ENCODE results near the gene EXOC4.

Gene EXOC4

DNA sequence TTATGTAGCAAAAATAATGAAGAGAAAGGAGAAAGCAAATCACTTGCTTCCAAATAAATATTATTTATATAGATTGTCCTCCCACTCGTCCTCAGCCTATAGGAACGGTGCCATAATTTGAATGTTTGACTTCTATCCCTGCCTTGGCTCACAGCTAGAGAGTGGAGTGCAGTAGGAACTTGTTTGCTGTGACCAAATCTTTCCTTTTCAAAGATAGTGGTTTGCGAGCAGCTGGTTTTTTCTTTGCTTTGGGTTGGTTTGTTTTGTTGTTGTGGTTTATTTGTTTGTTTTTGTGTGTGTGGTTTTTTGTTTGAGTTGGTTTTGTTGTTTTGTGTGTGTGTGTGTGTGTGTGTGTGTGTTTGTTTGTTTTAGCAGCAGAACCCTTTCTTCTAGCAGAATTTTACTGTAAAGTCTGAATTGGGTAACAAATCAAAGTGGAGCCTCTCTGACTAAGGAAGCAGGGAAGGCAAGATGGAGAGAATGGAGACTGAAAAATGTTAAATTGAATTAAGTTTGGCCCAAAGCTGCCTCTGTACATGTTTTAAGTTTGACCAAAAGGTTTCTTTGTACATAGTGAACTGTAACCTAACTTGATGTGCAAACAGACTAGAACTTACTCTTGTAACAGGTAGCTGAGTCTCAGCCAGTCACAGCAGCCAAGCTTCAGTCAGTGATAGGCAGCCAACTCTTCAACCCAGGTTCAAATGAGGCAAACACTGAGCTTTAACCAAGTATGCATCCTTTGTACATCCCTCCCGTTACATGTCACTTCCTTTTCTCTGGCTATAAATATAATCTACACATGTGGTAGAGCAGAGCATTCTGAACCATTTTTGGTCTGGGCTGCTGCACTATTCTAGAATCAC lies 724.8 kb downstream of the EXOC4 start:
- Histone ChIP-seq H3K36me3 (no peaks in the 10 kb centered on the region), H3K4me3 (no peak overlapping the region), H3K27ac (no peak overlapping the region), H3K27me3 (no peaks in the 10 kb centered on the region), H3K4me1 (no peaks in the 10 kb centered on the region), H3K9me3 (no peaks in the 10 kb centered on the region)
- TF ChIP-seq, protein P1, sequence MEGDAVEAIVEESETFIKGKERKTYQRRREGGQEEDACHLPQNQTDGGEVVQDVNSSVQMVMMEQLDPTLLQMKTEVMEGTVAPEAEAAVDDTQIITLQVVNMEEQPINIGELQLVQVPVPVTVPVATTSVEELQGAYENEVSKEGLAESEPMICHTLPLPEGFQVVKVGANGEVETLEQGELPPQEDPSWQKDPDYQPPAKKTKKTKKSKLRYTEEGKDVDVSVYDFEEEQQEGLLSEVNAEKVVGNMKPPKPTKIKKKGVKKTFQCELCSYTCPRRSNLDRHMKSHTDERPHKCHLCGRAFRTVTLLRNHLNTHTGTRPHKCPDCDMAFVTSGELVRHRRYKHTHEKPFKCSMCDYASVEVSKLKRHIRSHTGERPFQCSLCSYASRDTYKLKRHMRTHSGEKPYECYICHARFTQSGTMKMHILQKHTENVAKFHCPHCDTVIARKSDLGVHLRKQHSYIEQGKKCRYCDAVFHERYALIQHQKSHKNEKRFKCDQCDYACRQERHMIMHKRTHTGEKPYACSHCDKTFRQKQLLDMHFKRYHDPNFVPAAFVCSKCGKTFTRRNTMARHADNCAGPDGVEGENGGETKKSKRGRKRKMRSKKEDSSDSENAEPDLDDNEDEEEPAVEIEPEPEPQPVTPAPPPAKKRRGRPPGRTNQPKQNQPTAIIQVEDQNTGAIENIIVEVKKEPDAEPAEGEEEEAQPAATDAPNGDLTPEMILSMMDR (IDR thresholded peaks at IDR 0.05), result no peak
- intact Hi-C loops (cut with DNase I; ENCODE audit: low total_unique reads), result no loop called here
- DNase-seq, result no peak

DNA sequence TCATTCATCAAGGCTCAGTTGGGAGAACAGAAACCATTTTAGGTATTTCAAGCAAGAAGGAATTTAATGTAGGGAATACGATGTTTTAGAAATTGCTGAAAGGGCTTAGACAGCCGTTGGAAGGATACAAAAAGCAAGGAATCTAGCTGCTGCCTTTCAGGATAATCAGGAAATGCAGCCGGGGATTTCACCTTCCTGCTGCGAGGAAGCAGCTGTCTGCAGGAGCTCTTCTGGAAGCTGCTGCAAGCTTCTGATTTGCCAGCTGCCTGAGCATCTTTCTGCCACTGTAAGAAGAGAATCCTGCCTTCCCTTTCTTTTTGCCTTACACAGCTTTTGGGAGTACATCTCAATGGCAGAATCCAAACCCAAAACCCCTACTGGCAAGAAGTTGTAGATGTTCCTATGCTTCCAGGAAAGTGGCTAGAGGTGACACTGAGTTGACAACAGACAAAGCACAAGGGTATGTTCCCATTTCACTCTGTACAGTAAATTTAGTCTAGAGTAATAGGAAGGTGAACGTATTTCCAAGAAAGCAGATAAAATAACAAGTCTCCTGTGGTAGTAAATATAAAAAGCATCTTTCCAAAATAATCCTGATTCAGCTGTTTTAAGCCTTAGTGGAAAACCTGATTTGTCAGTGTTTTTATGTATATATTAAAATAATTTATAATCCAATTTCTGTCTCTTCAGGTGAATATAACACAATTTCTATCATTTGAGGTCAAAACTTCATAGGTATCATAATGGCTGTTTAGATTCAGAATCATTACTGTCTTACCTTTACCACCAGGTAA lies 725.8 kb downstream of the EXOC4 start:
- H3K27me3 ChIP-seq, result no peaks in the 10 kb centered on the region
- H3K9me3 ChIP-seq, result no peaks in the 10 kb centered on the region
- H3K27ac ChIP-seq, result no peak overlapping the region
- no peaks in the 10 kb centered on the region for H3K4me1 ChIP-seq
- H3K4me3 ChIP-seq, result no peak overlapping the region
- DNase-seq, result no peak
- intact Hi-C loops (cut with DNase I; ENCODE audit: low total_unique reads), result no loop called here
- H3K36me3 ChIP-seq, result no peaks in the 10 kb centered on the region
- TF ChIP-seq, protein P1 (IDR thresholded peaks at IDR 0.05), result no peak

DNA sequence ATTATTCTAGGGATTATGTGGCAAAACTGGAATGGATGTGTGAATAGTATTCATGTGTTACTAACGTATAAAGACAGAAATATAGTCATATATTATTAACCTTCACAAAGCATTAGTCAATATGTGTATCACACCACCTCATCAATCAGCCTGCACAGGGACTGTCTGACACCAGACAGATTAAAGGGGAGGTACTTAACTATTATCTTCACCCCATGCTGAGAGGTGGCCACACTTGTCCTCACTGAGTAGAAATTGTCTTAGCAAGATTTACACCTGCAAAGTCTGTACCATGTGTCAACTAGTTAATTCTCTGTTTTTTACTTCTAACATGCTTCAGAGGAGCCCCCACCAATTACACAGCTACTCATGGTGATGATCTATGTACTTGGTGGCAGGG lies 727.9 kb downstream of the EXOC4 start:
- H3K27me3 ChIP-seq, result no peaks in the 10 kb centered on the region
- no peak for DNase-seq
- H3K27ac ChIP-seq, result no peak overlapping the region
- TF ChIP-seq, protein P1 (IDR thresholded peaks at IDR 0.05), result no peak
- H3K4me3 ChIP-seq, result no peak overlapping the region
- H3K36me3 ChIP-seq, result no peaks in the 10 kb centered on the region
- H3K9me3 ChIP-seq, result no peaks in the 10 kb centered on the region
- intact Hi-C loops (cut with DNase I; ENCODE audit: low total_unique reads), result no loop called here
- no peaks in the 10 kb centered on the region for H3K4me1 ChIP-seq

GRCh38 chr7:133983685-133984419 lies 731.0 kb downstream of the EXOC4 start:
- intact Hi-C loops (cut with DNase I; ENCODE audit: low total_unique reads), result no loop called here
- H3K27me3 ChIP-seq, result no peaks in the 10 kb centered on the region
- DNase-seq, result no peak
- H3K36me3 ChIP-seq, result no peaks in the 10 kb centered on the region
- no peaks in the 10 kb centered on the region for H3K4me1 ChIP-seq
- H3K4me3 ChIP-seq, result no peak overlapping the region
- H3K9me3 ChIP-seq, result no peaks in the 10 kb centered on the region
- TF ChIP-seq, protein P1 (IDR thresholded peaks at IDR 0.05), result no peak
- no peak overlapping the region for H3K27ac ChIP-seq

- H3K36me3 ChIP-seq, result no peaks in the 10 kb centered on the region
- intact Hi-C loops (cut with DNase I; ENCODE audit: low total_unique reads), result no loop called here
- no peak overlapping the region for H3K27ac ChIP-seq
- TF ChIP-seq, protein P1 (IDR thresholded peaks at IDR 0.05), result no peak
- no peak overlapping the region for H3K4me3 ChIP-seq
- H3K4me1 ChIP-seq, result no peaks in the 10 kb centered on the region
- H3K9me3 ChIP-seq, result no peaks in the 10 kb centered on the region
- no peaks in the 10 kb centered on the region for H3K27me3 ChIP-seq
- DNase-seq, result no peak
Observed at GRCh38 chr7:133985300-133985699, 732.4 kb downstream of the EXOC4 start.
